CD8-positive, alpha-beta memory T cell (primary cell): ENCODE results near the gene SMIM3. TPM values are rescaled to one million over a fixed set of nuclear protein-coding genes. Genes with fewer than 3 reads are reported as not detected.

Experiments
- CTCF ChIA-PET: fragments of 350-600 bp; sonication (Branson Sonifier 250); formaldehyde crosslinking; loops from one replicate; lab custom pipeline; 2021; ENCODE audit warnings: antibody characterized with exemption; lab: Charles Lee
- POLR2A ChIA-PET: fragments of 350-600 bp; sonication (Branson Sonifier 250); formaldehyde crosslinking; loops from one replicate; lab custom pipeline; 2021; ENCODE audit warnings: antibody characterized with exemption; lab: Charles Lee
- DNase-seq, 5 donors: peaks; one replicate each; pipeline versions ENCODE4 v3.0.0 to v3.0.0-alpha.2; 2020 to 2022; ENCODE audit warnings: mixed read lengths in 1 of 5
- H3K27ac ChIP-seq: one replicate; pipeline ENCODE4 v1.7.0; 2013; ENCODE audit warnings: low read depth, mild to moderate bottlenecking, low read length, moderate library complexity
- H3K27me3 ChIP-seq: 2 replicates; pipeline ENCODE4 v1.7.0; 2013; ENCODE audit warnings: low read length, mild to moderate bottlenecking; ENCODE audit not compliant: insufficient read depth, poor library complexity, severe bottlenecking
- H3K36me3 ChIP-seq: 2 replicates; pipeline ENCODE4 v1.7.0; 2013; ENCODE audit warnings: mild to moderate bottlenecking, low read length, moderate library complexity; ENCODE audit not compliant: insufficient read depth
- H3K4me1 ChIP-seq: 2 replicates; pipeline ENCODE4 v1.7.0; 2013; ENCODE audit warnings: mild to moderate bottlenecking, low read length, moderate library complexity; ENCODE audit not compliant: insufficient read depth
- H3K4me3 ChIP-seq: 2 replicates; pipeline ENCODE4 v1.7.0; 2013; ENCODE audit warnings: mild to moderate bottlenecking, low read length
- H3K9me3 ChIP-seq: 2 replicates; pipeline ENCODE4 v1.7.0; 2013; ENCODE audit warnings: mild to moderate bottlenecking, low read length
- H3K27ac Mint-ChIP-seq, 8 donors: one replicate each; pipeline ENCODE4 v1.8.0; 2020 to 2021; ENCODE audit warnings: mixed read lengths in 8 of 8, mild to moderate bottlenecking in 6 of 8, inconsistent platforms in 3 of 8, moderate library complexity in 3 of 8
- H3K27me3 Mint-ChIP-seq, 2 donors: one replicate each; pipeline ENCODE4 v1.8.0; 2020 to 2021; ENCODE audit warnings: mixed read lengths in 2 of 2, mild to moderate bottlenecking in 1 of 2, moderate library complexity in 1 of 2
- H3K36me3 Mint-ChIP-seq, 3 donors: one replicate each; pipeline ENCODE4 v1.8.0; 2020 to 2021; ENCODE audit warnings: mixed read lengths in 3 of 3, inconsistent platforms in 1 of 3, mild to moderate bottlenecking in 1 of 3
- H3K4me1 Mint-ChIP-seq, 3 donors: one replicate each; pipeline ENCODE4 v1.8.0; 2020 to 2021; ENCODE audit warnings: mixed read lengths in 3 of 3, inconsistent platforms in 1 of 3, mild to moderate bottlenecking in 1 of 3
- H3K4me3 Mint-ChIP-seq, 7 donors: one replicate each; pipeline ENCODE4 v1.8.0; 2020 to 2021; ENCODE audit warnings: mixed read lengths in 7 of 7, mild to moderate bottlenecking in 6 of 7, moderate library complexity in 4 of 7, inconsistent platforms in 2 of 7
- H3K9me3 Mint-ChIP-seq, 5 donors: one replicate each; pipeline ENCODE4 v1.8.0; 2020 to 2022; ENCODE audit warnings: mixed read lengths in 5 of 5, mild to moderate bottlenecking in 3 of 5, moderate library complexity in 2 of 5, inconsistent platforms in 1 of 5
- polyA plus RNA-seq: library from polyadenylated mRNA; unstranded; fragments of 300-500 nt; fragmentation: Illumina TruSeq; gene quantifications from one replicate; pipeline ENCODE4 v1.2.3, GENCODE V29; 2021
- total RNA-seq, 2 experiments: library from RNA; stranded (reverse); gene quantifications; one replicate each; pipeline ENCODE4 v1.2.3, GENCODE V29; 2021

SMIM3 gene
- total and polyA plus RNA-seq, 3 experiments from 2014 or later, result 11.8 to 20.8 (median 12.7) TPM

DNA sequence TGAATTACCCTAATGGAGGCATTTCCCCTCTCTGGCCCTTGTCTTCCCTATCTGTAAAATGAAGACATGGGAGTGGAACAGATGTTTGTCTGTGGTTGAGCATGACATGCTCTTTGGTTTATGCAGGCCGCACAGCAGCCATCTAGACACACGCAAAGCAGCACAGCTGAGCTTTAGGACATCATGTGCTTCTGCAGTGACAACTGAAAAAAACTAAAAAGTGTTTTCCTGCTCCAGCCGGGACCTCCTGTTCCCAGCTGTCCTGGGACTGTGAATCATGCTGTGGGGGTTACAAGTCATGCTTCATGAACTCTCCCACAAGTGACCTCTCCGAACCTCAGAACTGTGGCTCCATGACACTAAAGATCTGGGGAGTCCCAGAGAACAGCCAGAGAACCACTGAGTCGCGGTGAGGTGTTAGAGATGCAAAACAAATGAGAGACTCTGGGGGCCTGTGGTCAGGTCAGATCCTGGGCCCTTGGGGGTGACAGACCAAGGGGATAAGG is 1.7 kb downstream of the SMIM3 start:
- peaks cover 62 to 76% (median 71%) of the 10 kb centered on the region in 3 donors for H3K4me1 Mint-ChIP-seq
- H3K27me3 ChIP-seq, result no peaks in the 10 kb centered on the region
- ChIA-PET POLR2A (no interaction called here), CTCF (interaction anchor here (0.7 to 4.2 kb wide), 6 partner anchors 9 to 79 kb away, joined by 3 to 41 read pairs (median 14); partner anchors contain the start of genes DCTN4 and RBM22)
- H3K4me3 ChIP-seq, result no peak overlapping the region
- H3K36me3 ChIP-seq, result no peaks in the 10 kb centered on the region
- no peaks in the 10 kb centered on the region for H3K9me3 ChIP-seq
- peak overlapping the region; percentile 87 to 98 (median 95) for H3K4me3 Mint-ChIP-seq
- H3K4me1 ChIP-seq, result peaks cover 53% of the 10 kb centered on the region
- no peak overlapping the region for H3K27ac ChIP-seq
- H3K9me3 Mint-ChIP-seq, result no peaks in the 10 kb centered on the region
- H3K27ac Mint-ChIP-seq, result peak overlapping the region; percentile 54 to 95 (median 81)
- H3K36me3 Mint-ChIP-seq, result peaks cover 0 to 4% (median 0%) of the 10 kb centered on the region in 3 donors
- H3K27me3 Mint-ChIP-seq, result peaks cover 1 to 7% of the 10 kb centered on the region in 2 donors
- peak in 1 of 5 donors; percentile 54 for DNase-seq

DNA sequence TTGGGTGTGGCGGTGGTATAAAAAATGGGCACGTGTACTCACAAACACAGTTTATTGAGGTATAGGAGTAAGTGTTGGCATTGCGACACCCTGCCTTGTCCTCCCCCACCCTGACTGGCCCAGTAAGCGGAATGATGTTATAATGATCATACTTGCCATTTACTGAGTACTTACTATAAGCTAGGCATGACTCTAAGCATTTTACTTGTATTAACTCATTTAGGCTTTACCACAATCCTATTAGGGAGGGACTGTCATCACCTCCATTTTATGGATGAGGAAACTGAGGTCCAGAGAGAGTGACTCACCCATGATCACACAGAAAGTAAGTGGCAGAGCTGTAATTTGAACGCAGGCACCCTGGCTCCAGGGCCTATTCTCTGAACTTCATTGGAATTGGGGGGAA is 2.3 kb downstream of the SMIM3 start:
- CTCF ChIA-PET, result interaction anchor here (2.5 to 4.2 kb wide), 3 partner anchors 8 to 80 kb away, joined by 5 to 25 read pairs (median 24); partner anchors contain the start of gene RBM22
- no peaks in the 10 kb centered on the region for H3K9me3 ChIP-seq
- Mint-ChIP-seq H3K27ac (peak overlapping the region; percentile 63 to 95 (median 81)), H3K9me3 (no peaks in the 10 kb centered on the region), H3K4me3 (peak overlapping the region; percentile 13 to 98 (median 93)), H3K36me3 (peaks cover 0 to 5% (median 0%) of the 10 kb centered on the region in 3 donors), H3K4me1 (peaks cover 65 to 80% (median 73%) of the 10 kb centered on the region in 3 donors), H3K27me3 (peaks cover 0 to 3% of the 10 kb centered on the region in 2 donors)
- H3K27ac ChIP-seq, result no peak overlapping the region
- H3K27me3 ChIP-seq, result no peaks in the 10 kb centered on the region
- peaks cover 53% of the 10 kb centered on the region for H3K4me1 ChIP-seq
- H3K4me3 ChIP-seq, result no peak overlapping the region
- no peak for DNase-seq
- POLR2A ChIA-PET, result no interaction called here
- no peaks in the 10 kb centered on the region for H3K36me3 ChIP-seq

DNA sequence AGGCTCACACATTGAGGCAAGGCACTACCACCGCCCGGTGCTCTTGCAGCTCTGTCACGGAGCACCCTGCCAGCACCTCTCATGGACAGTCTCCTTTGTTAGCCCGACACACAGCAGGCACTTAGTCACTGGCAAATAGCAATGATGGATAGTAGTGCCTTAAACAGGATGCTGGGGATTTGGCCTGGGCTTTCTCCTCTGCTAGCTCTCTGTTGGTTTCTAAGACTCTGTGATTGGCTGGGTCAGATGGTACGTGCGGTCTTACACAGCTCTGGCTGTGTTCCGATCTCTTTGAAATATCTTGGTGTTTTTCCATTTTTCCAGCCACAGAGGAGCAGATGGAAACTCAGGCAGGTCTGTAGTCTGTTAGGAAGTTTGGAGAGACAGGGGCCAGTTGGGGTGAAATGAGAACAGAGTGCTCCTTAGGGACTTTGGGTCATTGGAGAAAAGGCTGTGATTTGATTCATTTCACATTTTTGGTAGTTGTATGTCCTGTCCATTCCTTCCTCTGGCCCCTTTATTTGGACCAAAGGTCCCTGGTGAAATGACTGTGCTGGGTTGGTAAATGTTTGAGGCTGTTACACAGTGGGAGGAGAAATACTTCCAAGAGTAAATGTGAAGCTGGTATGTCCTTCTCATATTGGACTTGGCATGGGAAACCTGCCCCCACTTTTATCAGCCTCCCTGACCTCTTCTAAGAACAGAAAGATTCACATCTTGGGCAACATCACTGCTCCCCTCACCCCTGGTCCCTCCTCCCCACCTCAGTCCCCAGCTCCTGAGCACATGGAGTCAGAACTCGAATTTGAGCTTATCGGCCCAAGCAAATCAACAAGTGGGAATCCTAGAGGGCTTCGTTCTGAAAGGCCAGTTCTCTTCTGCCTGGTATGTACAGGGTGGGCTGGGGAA is 3.4 kb downstream of the SMIM3 start:
- Histone ChIP-seq H3K9me3 (no peaks in the 10 kb centered on the region), H3K4me3 (no peak overlapping the region), H3K27me3 (no peaks in the 10 kb centered on the region), H3K36me3 (no peaks in the 10 kb centered on the region), H3K27ac (no peak overlapping the region), H3K4me1 (peaks cover 53% of the 10 kb centered on the region)
- H3K4me3 Mint-ChIP-seq, result peak overlapping the region in 4 of 7 donors; percentile 4 to 23 (median 14)
- peaks cover 67 to 87% (median 74%) of the 10 kb centered on the region in 3 donors for H3K4me1 Mint-ChIP-seq
- ChIA-PET POLR2A (no interaction called here), CTCF (interaction anchor here (1.0 to 4.2 kb wide), 6 partner anchors 8 to 81 kb away, joined by 3 to 24 read pairs (median 10); partner anchors contain the start of genes IRGM and RBM22)
- no peak for DNase-seq
- peaks cover 0 to 6% (median 0%) of the 10 kb centered on the region in 3 donors for H3K36me3 Mint-ChIP-seq
- peak overlapping the region; percentile 67 to 97 (median 83) for H3K27ac Mint-ChIP-seq
- H3K9me3 Mint-ChIP-seq, result no peaks in the 10 kb centered on the region
- H3K27me3 Mint-ChIP-seq, result peaks cover 0 to 3% of the 10 kb centered on the region in 2 donors

DNA sequence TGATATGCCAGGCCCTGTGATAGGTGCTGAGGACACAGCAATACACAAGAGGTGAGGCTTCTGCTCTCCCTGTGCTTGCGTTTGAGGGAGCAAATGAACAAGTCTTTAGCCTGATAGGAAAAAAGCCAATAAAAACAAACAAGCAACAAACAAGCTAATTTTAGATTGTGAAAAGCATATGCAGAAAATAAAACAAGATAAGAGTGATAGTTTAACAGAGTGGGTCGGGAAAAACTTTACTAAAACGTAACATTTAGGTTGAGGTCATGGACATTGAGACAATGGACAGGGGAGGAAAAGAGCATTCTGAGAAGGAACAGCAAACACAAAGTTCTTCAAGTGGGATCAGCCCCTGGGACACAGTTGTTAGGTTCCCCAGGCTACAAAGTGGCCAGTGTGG is 4.3 kb downstream of the SMIM3 start:
- Histone ChIP-seq H3K27ac (peak overlapping the region; percentile 3), H3K4me3 (peak overlapping the region; percentile 54), H3K4me1 (peaks cover 49% of the 10 kb centered on the region), H3K9me3 (no peaks in the 10 kb centered on the region), H3K36me3 (no peaks in the 10 kb centered on the region), H3K27me3 (no peaks in the 10 kb centered on the region)
- Mint-ChIP-seq H3K9me3 (no peaks in the 10 kb centered on the region), H3K4me3 (peak overlapping the region in 5 of 7 donors; percentile 65 to 81 (median 75)), H3K27me3 (peaks cover 0 to 2% of the 10 kb centered on the region in 2 donors), H3K36me3 (peaks cover 0 to 6% (median 0%) of the 10 kb centered on the region in 3 donors), H3K4me1 (peaks cover 64 to 89% (median 74%) of the 10 kb centered on the region in 3 donors), H3K27ac (peak overlapping the region; percentile 81 to 97 (median 86))
- ChIA-PET POLR2A (interaction anchor here (1.2 to 1.7 kb wide), 2 partner anchors 24 to 64 kb away, joined by 9 to 29 read pairs; partner anchors contain the start of genes DCTN4 and IRGM), CTCF (interaction anchor here (1.3 to 2.5 kb wide), 6 partner anchors 10 to 82 kb away, joined by 3 to 19 read pairs (median 4); partner anchors contain the start of genes IRGM and RBM22)
- DNase-seq, result no peak

DNA sequence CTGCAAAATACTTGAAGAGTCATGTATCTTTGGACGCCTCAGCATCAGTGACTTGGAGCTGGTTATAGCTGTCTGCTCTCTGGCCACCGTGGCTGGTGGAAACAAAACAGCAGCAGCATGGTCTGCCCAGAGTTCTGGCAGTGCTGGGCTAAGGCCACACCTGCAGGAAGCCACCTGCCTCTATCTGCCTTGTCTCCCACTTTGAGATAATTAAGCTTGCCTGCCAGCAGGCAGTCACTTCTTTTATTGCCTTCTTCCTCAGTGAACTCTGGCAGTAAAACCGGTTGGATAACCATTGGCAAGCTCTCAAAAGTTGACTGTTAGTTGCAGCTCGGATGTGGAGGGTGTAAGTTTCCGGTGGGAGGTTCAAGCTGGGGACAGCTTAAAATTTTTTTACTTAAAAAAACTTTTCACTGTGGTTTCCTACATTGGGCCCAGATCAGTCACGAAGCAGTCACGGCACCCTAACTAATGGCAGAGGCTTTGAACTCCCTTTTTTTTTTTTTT is 4.9 kb downstream of the SMIM3 start:
- POLR2A ChIA-PET, result interaction anchor here (0.8 to 1.7 kb wide), 5 partner anchors 25 to 432 kb away, joined by 3 to 29 read pairs (median 9); partner anchors contain the start of genes DCTN4, IRGM and RBM22

DNA sequence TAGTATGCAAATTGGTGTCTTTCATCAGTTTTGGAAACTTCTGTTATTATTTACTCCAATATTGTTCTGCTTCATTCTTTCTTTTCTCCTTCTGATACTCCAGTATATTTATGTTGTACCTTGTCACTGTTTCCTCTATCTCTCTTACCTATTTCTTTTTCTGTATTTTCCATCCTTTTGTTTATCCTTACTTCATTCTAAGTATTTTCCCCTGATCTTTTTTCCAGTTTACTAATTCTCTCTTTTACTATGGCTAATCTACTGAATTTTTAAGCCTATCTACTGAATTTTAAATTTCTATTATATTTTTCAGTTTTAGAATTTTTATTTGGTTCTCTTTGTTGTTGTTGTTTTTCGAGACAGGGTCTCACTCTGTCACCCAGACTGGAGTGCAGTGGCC is 7.4 kb downstream of the SMIM3 start:
- no peaks in the 10 kb centered on the region for H3K9me3 Mint-ChIP-seq
- no peaks in the 10 kb centered on the region for H3K9me3 ChIP-seq
- ChIA-PET POLR2A (interaction anchor here (0.6 kb wide), 1 partner anchor 27 kb away, joined by 4 read pairs; the partner anchor contains the start of gene DCTN4), CTCF (interaction anchor here (1.1 to 1.6 kb wide), 2 partner anchors 10 to 27 kb away, joined by 4 to 5 read pairs; partner anchors contain the start of gene DCTN4)
- no peak overlapping the region for H3K4me3 ChIP-seq
- peaks cover 58 to 90% (median 70%) of the 10 kb centered on the region in 3 donors for H3K4me1 Mint-ChIP-seq
- H3K36me3 Mint-ChIP-seq, result peaks cover 0 to 3% (median 0%) of the 10 kb centered on the region in 3 donors
- peak overlapping the region in 1 of 7 donors; percentile 50 for H3K4me3 Mint-ChIP-seq
- no peak overlapping the region for H3K27ac ChIP-seq
- no peaks in the 10 kb centered on the region for H3K27me3 ChIP-seq
- no peaks in the 10 kb centered on the region for H3K27me3 Mint-ChIP-seq
- no peaks in the 10 kb centered on the region for H3K36me3 ChIP-seq
- peaks cover 56% of the 10 kb centered on the region for H3K4me1 ChIP-seq
- H3K27ac Mint-ChIP-seq, result peak overlapping the region in 6 of 8 donors; percentile 45 to 91 (median 80)
- DNase-seq, result no peak

More for the DNA sequence above, 4.9 kb downstream of the SMIM3 start:
- H3K9me3 Mint-ChIP-seq, result no peaks in the 10 kb centered on the region
- H3K36me3 ChIP-seq, result no peaks in the 10 kb centered on the region
- peak overlapping the region; percentile 58 to 81 (median 75) for H3K4me3 Mint-ChIP-seq
- H3K27ac ChIP-seq, result peak overlapping the region; percentile 3
- peak overlapping the region; percentile 81 to 97 (median 86) for H3K27ac Mint-ChIP-seq
- H3K27me3 Mint-ChIP-seq, result no peaks in the 10 kb centered on the region
- H3K4me1 ChIP-seq, result peaks cover 44% of the 10 kb centered on the region
- peaks cover 59 to 88% (median 69%) of the 10 kb centered on the region in 3 donors for H3K4me1 Mint-ChIP-seq
- H3K27me3 ChIP-seq, result no peaks in the 10 kb centered on the region
- DNase-seq, result peak; percentile 29 to 82 (median 80)
- no peaks in the 10 kb centered on the region for H3K9me3 ChIP-seq
- CTCF ChIA-PET, result interaction anchor here (0.6 to 2.5 kb wide), 12 partner anchors 10 to 120 kb away, joined by 3 to 19 read pairs (median 4); partner anchors contain the start of genes DCTN4, IRGM and RBM22
- H3K4me3 ChIP-seq, result peak overlapping the region; percentile 54
- H3K36me3 Mint-ChIP-seq, result peaks cover 0 to 6% (median 0%) of the 10 kb centered on the region in 3 donors

DNA sequence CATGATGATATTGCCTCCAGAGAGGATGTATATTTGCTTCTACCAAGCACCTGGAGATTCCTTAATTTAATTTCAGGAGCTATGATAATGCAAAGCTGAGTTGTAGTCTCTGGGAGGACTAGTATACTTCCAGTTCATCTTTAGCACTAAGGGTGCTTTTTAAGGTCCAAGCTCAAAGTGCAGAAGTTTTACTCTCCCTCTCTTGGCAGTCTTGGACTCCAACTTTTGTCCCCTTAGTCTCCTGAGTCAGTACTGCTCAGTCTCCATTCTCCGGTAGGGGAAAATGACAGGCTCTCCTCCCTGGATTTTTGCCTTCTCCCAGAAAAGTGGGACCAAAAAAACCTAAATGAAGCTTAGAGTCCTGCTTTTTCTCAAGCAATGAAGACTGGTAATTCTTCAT is 8.3 kb downstream of the SMIM3 start:
- Mint-ChIP-seq H3K9me3 (no peaks in the 10 kb centered on the region), H3K36me3 (peaks cover 0 to 3% (median 0%) of the 10 kb centered on the region in 3 donors), H3K4me1 (peaks cover 54 to 86% (median 67%) of the 10 kb centered on the region in 3 donors), H3K4me3 (no peak overlapping the region), H3K27me3 (no peaks in the 10 kb centered on the region), H3K27ac (peak overlapping the region in 3 of 8 donors; percentile 8 to 53 (median 45))
- Histone ChIP-seq H3K9me3 (no peaks in the 10 kb centered on the region), H3K4me1 (peaks cover 55% of the 10 kb centered on the region), H3K36me3 (no peaks in the 10 kb centered on the region), H3K4me3 (no peak overlapping the region), H3K27ac (no peak overlapping the region), H3K27me3 (no peaks in the 10 kb centered on the region)
- CTCF ChIA-PET, result interaction anchor here (0.9 to 5.1 kb wide), 5 partner anchors 8 to 59 kb away, joined by 3 to 25 read pairs (median 4); partner anchors contain the start of genes DCTN4, IRGM and SMIM3
- DNase-seq, result no peak
- POLR2A ChIA-PET, result no interaction called here
